GM18526 (cell line): ENCODE results near the gene COPA.

Experiments used
- POLR2A ChIP-seq: IDR thresholded peaks from 3 replicates; pipeline ENCODE4 v1.6.1; 2011; ENCODE audit not compliant: insufficient read length; ENCODE audit errors: extremely low read depth

The COPA gene

DNA sequence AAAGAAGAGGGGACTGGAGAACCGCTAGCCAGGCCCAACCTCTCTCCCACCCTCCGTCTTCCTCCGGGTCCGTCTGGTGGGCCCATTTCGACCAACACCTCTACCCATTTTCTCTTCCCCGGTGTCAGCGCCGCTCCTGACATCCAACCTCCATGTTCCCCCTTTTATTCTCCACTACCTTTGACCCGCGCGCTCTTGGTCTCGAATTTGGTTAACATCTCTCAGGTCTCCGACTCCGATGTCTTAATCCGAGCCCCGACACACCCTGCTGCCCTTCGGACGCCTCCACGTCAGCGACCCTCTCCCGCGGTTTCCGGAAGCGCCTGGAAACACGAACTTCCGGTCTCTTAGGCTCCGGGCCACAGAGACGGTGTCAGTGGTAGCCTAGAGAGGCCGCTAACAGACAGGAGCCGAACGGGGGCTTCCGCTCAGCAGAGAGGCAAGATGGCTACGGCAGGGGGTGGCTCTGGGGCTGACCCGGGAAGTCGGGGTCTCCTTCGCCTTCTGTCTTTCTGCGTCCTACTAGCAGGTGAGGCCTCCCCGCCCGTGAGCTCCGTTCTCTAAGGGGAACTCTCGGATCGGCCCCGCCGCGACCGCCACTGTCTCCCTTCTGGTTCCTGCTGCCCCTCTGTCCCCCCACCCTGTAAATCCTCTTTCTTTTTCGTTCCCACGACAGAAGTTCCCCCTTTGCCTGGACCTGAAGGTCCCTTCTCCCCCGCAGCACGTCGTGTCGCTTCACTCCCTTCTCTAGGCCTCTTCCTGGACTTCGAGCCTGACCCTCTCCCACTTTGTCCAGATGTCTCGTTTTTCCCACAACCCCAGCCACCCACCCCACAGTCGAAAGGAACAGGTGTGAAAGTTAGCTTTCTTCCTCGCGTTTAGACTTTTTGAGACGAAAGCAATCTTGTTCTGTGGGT lies at the start of gene COPA, which contains the start of gene NCSTN:
COPA (minus strand) TSS at position 298 of the 917 bp plus-strand sequence; CDS start at position 218, 80 bp downstream.
NCSTN (plus strand) TSS at position 431 of the 917 bp plus-strand sequence; CDS start at position 445, 14 bp downstream.
- peak; percentile 89 for TF ChIP-seq POLR2A

- no peak for TF ChIP-seq POLR2A
These were observed 34.6 kb upstream of the COPA start for GRCh38 chr1:160377585-160378206.

DNA sequence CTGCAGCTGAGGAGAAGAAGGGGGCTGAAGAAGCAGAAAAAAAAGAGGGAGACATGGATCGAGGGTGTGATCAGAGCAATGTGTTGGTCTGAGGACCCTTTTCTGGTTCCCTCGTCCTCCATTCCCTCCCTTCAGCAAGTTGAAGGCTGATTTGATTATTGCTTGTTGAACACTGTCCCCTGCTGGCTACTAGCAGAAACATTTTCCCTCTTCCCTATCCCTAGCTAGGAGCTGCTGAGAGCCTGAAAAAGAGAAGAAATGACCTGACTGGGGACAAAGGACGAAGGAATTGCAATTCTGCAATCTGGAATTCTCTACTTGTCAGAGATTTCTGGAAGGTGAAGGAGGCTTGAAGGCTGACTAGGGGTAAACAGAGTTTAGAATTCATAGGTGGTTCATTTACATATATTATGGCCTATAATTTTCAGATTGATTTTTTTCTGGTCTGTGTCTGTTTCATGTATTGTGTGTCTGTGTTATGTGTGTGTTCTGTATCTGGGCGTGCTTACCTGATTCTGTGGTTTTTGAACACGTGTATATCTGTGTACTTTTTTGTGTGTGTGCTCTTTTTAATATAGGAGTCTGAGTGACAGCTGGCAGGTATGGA lies 33.6 kb upstream of the COPA start:
- no peak for TF ChIP-seq POLR2A

- TF ChIP-seq POLR2A: no peak
These were observed 32.9 kb upstream of the COPA start for GRCh38 chr1:160375788-160376524.

GRCh38 chr1:160374306-160375110 lies 31.5 kb upstream of the COPA start:
- no peak for TF ChIP-seq POLR2A

DNA sequence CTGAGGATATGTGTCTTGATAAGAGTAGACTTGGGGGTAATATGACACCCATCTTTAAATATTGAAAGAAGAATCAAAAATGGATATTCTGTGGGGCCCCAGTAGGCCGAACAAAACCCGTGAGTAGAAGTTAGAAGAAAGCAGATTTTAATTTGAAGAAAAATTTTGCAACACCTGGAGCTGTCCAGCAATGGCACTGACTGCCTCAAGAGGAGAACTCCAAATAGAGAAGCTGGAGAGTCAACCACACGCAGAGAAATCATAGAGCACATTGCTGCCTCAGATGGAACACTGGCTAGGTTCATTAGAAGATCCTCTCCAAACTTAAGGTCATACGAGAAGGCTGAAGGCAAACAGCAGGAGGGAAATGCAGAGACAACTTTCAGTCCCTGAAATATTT lies 30.6 kb upstream of the COPA start:
- TF ChIP-seq POLR2A: no peak

DNA sequence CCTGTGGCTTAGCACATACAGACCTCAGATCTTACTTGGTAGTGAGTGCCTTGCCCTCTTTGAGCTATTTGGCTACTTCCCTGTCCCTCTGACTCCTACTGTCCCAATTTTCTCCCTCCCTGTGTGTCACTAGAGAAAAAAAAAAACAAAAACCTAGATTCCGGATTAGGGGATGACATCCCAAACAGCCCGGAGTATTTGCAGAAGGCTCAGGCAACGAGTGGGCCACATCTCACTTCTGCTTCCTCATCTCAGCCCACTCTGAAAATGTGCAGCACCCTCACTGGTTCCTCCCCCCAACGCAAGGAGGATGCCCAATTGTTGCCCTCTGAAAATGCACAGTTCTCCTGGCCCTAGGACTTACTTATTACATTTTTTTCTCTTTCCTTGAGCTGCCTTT lies 28.7 kb upstream of the COPA start:
- no peak for TF ChIP-seq POLR2A

DNA sequence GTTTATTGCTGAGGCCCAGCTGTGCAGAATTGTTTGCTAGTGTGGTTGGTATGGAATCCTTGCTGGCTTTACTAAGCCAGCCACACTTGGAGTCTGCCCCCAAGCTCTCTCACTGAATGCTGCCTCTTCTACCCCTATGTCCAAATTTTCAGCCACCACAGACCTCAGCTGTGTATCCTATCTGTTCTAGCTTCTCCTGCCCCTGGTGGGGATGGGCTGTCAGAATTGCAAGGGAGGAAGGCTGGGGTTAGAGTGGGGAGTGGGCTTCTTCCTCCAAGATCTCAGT lies 28.2 kb upstream of the COPA start:
- no peak for TF ChIP-seq POLR2A

- no peak for TF ChIP-seq POLR2A
These were observed 27.7 kb upstream of the COPA start for GRCh38 chr1:160370561-160371345.

- TF ChIP-seq POLR2A: no peak
These were observed 26.0 kb upstream of the COPA start for GRCh38 chr1:160369087-160369486.

DNA sequence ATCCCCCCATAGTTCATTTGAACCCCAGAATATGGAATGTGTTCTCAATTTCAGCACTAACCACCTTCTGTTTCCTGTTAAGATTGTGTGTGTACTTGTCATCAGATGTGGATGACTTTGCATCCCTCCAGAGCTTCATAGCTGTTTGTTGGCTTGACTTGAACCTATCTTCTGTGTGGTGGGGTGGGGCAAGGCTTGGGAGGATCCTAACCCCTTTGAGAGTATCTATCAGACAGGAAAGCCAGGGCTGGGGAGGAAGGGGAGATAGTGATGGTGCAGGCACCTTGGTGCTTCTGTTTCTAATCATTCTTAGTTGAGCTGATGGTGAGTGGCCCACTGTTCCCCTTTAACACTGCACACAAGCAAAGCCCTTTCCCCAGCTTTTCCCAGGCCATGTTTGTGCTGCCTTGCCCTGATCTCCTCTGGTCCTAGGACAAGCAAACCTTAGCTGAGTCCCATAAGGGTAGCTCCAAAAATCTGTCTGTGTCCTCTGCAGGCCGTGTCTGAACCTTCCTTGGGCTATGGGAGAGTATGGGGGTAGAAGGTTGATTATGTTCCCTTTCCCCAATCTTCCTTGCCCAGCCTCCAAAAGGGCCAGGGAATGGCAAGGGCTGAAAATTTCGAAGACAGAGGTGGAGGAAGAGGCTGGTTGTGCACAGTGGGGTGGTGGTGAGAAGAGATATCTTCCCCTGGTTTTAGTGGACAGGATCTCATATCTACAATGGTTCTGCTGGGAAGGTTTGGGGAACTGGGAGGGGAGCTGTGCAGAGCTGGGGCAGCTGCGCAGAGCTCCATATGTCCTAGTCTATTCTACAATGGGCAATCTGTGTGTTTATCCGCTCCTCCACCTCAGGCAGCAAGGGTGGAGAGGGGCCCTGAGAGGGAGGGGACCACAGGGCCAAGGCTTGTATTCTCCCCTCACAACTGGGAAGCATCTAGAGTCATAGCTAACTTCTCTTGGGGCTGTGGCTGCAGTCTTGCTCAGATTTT lies 25.2 kb upstream of the COPA start:
- TF ChIP-seq POLR2A: no peak

- TF ChIP-seq POLR2A: no peak
These were observed 24.5 kb upstream of the COPA start for GRCh38 chr1:160367516-160367900.
